Tibial nerve (tissue), 4 donors: ENCODE measurements around the gene USO1.

Experiments
- CTCF ChIP-seq, 5 experiments: fragments of 200-600 bp in 3 of 5; fragments of 450-650 bp in 2 of 5; sonication (generic) in 3 of 5; IDR thresholded peaks; one replicate each; pipeline ENCODE4 v1.5.1; 2016 to 2019; ENCODE audit warnings: antibody characterized with exemption in 5 of 5, mild to moderate bottlenecking in 3 of 5, moderate library complexity in 2 of 5
- EP300 ChIP-seq, 2 donors: sonication (generic); formaldehyde crosslinking; IDR thresholded peaks; one replicate each; pipeline ENCODE4 v1.6.1; 2017; ENCODE audit warnings: antibody characterized with exemption in 2 of 2, mild to moderate bottlenecking in 1 of 2
- POLR2A ChIP-seq, 2 donors: fragments of 450-650 bp; IDR thresholded peaks; one replicate each; pipeline ENCODE4 v1.6.1; 2017; ENCODE audit warnings: antibody characterized with exemption in 2 of 2, mild to moderate bottlenecking in 2 of 2, moderate library complexity in 2 of 2

- TF ChIP-seq CTCF (IDR thresholded peaks at IDR 0.05) (no peak), POLR2A (IDR thresholded peaks at IDR 0.05) (no peak), EP300 (IDR thresholded peaks at IDR 0.05) (no peak)
Observed at GRCh38 chr4:75733369-75733768, 9.0 kb downstream of the USO1 start.
